ENCODE results near the gene IRF2.

DNA sequence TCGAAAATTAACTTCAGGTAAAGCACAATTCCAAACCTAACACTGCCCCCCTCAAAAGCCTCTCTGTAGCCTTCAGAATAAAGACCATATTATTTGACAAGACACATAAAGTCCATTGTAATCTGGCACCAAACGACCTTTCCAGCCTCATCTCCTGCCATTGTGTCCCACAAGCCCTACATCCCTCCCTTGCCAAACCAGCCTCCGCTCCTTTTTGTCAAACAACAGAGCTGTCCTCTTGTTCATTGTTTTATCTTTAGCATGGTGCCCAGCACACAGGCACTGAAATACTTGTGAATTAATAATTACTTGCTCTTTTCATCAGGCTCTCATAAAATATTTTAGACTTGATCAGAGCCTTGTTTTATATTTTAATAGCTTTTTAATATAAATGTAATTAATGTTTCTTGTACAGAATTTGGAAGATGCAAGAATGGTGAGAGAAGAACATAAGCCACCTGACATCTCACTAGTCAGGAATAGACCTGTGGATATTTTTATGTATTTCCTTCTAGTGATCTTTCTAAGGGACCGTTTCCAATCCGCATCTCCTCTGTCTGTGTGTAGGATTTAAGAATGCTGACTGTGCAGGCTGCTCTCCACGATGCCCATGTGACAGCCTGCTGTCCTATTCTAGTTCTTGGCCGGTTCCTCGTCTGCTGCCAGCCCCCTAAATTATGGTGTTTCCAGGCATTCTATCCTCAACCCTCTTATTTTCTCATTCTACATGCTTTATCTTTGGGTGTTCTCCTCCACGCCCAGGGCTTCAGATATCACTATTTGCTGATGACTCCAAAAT is 3.0 kb upstream of the IRF2 start:
- TF ChIP-seq, protein P1, sequence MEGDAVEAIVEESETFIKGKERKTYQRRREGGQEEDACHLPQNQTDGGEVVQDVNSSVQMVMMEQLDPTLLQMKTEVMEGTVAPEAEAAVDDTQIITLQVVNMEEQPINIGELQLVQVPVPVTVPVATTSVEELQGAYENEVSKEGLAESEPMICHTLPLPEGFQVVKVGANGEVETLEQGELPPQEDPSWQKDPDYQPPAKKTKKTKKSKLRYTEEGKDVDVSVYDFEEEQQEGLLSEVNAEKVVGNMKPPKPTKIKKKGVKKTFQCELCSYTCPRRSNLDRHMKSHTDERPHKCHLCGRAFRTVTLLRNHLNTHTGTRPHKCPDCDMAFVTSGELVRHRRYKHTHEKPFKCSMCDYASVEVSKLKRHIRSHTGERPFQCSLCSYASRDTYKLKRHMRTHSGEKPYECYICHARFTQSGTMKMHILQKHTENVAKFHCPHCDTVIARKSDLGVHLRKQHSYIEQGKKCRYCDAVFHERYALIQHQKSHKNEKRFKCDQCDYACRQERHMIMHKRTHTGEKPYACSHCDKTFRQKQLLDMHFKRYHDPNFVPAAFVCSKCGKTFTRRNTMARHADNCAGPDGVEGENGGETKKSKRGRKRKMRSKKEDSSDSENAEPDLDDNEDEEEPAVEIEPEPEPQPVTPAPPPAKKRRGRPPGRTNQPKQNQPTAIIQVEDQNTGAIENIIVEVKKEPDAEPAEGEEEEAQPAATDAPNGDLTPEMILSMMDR (IDR thresholded peaks at IDR 0.05): no peak
- no peak for TF ChIP-seq EP300 (IDR thresholded peaks at IDR 0.05)

All from ovary (tissue), 3 donors.